ENCODE results near the gene ADGRD1. TPM values are rescaled to one million over a fixed set of nuclear protein-coding genes. Genes with fewer than 3 reads are reported as not detected.

The ADGRD1 gene
- total RNA-seq, 2 donors from 2014 or later: 2.7 TPM; not detected in 1

- H3K36me3 Mint-ChIP-seq (ENCODE audit: low read depth): no peaks in the 10 kb centered on the region
- peaks cover 6% of the 10 kb centered on the region for H3K27me3 Mint-ChIP-seq
- ATAC-seq (replicated peaks): no peak
- no peaks in the 10 kb centered on the region for H3K4me1 Mint-ChIP-seq
- H3K9me3 Mint-ChIP-seq: no peaks in the 10 kb centered on the region
- no peak overlapping the region for H3K27ac Mint-ChIP-seq
- no peak overlapping the region for H3K4me3 Mint-ChIP-seq
Measured at GRCh38 chr12:131020326-131021153, 66.8 kb downstream of the ADGRD1 start.

DNA sequence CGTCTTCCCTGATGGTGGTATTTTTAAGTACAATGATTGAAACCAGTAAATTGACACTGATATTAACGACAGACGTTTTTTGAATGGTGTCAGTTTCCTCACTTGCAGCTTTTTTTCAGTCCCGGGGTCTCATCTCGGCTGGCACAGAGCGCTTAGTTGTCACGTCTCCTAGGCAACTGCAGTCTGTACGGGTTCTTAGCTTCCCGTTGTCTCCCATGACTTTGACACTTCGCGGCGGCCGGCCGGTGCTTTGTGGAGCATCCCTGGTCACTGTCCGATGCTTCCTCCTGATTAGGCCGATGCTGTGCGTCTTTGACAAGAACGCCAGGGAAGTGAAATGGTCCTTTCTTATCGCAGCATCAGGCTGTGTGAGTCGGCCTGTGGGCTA lies 67.4 kb downstream of the ADGRD1 start:
- ATAC-seq (replicated peaks): no peak
- H3K27ac Mint-ChIP-seq: no peak overlapping the region
- no peaks in the 10 kb centered on the region for H3K4me1 Mint-ChIP-seq
- peaks cover 3% of the 10 kb centered on the region for H3K27me3 Mint-ChIP-seq
- H3K4me3 Mint-ChIP-seq: no peak overlapping the region
- no peaks in the 10 kb centered on the region for H3K36me3 Mint-ChIP-seq (ENCODE audit: low read depth)
- H3K9me3 Mint-ChIP-seq: no peaks in the 10 kb centered on the region

DNA sequence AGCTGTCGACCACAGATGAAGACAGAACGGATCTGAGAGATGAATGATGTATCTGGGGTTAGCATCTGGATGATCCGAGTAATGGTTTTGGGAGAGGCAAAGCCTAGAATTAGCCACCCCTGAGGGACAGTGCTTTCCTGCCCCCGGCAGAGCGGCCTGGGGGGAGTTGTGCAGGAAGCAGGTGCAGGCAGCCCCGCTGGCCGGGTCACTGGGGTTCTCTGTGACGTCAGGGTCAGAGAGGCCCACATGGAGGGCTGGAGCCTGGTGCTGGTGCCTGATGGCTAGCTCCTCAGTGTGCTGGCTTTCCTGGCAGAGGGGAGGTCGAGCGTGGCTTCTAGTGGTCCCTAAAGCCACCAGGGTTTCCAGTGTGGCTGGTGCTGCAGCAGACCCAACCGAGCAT lies 70.3 kb downstream of the ADGRD1 start:
- Mint-ChIP-seq H3K36me3 (ENCODE audit: low read depth) (no peaks in the 10 kb centered on the region), H3K27me3 (no peaks in the 10 kb centered on the region), H3K9me3 (no peaks in the 10 kb centered on the region), H3K4me3 (no peak overlapping the region), H3K27ac (no peak overlapping the region), H3K4me1 (no peaks in the 10 kb centered on the region)
- ATAC-seq (replicated peaks): peak; percentile 24

GRCh38 chr12:131024721-131025120 lies 71.0 kb downstream of the ADGRD1 start:
- no peaks in the 10 kb centered on the region for H3K27me3 Mint-ChIP-seq
- no peak for ATAC-seq (replicated peaks)
- no peaks in the 10 kb centered on the region for H3K4me1 Mint-ChIP-seq
- H3K36me3 Mint-ChIP-seq (ENCODE audit: low read depth): no peaks in the 10 kb centered on the region
- H3K27ac Mint-ChIP-seq: no peak overlapping the region
- H3K9me3 Mint-ChIP-seq: no peaks in the 10 kb centered on the region
- no peak overlapping the region for H3K4me3 Mint-ChIP-seq

DNA sequence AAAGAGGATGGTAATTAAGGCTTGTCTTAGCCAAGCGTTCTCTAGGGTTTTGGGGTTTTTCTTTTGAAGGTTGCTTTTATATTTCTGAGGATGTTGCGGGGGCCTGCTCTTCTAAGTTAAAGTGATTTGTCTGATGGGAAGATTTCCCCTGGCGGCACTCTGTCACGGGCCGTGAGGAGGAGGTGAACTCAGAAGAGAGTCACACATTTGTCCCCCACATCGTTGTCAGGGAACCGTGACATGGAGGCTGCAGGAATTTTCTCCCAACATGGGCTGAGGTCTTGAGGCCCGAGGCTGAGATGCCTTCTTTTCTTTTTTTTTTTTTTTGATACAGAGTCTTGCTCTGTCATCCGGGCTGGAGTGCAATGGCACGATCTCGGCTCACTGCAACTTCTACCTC lies 71.5 kb downstream of the ADGRD1 start:
- Mint-ChIP-seq H3K36me3 (ENCODE audit: low read depth) (no peaks in the 10 kb centered on the region), H3K4me1 (no peaks in the 10 kb centered on the region), H3K27me3 (no peaks in the 10 kb centered on the region), H3K9me3 (no peaks in the 10 kb centered on the region), H3K4me3 (no peak overlapping the region), H3K27ac (no peak overlapping the region)
- no peak for ATAC-seq (replicated peaks)

- ATAC-seq (replicated peaks): no peak
- no peaks in the 10 kb centered on the region for H3K4me1 Mint-ChIP-seq
- no peak overlapping the region for H3K4me3 Mint-ChIP-seq
- H3K36me3 Mint-ChIP-seq (ENCODE audit: low read depth): no peaks in the 10 kb centered on the region
- no peaks in the 10 kb centered on the region for H3K9me3 Mint-ChIP-seq
- H3K27ac Mint-ChIP-seq: no peak overlapping the region
- no peaks in the 10 kb centered on the region for H3K27me3 Mint-ChIP-seq
Measured at GRCh38 chr12:131025939-131026702, 72.4 kb downstream of the ADGRD1 start.

DNA sequence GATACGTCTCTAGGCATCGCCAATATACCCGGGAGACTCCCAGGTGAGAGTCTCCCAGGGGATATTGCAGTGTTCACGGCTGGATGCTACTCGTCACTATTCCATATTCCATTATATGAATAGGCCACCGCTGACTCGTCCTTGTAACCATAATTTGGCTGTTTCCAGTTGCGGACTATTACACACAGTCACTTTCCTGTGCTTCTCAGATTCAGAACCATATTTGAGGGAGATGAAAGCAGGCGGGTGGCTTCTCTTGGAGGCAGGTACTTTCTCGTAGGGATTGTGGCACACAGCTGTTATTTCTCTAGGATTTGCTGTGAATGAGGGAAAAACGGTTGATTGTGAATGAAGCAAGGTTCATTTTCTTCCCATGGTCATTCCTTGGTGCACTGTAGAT lies 73.0 kb downstream of the ADGRD1 start:
- Mint-ChIP-seq H3K27ac (no peak overlapping the region), H3K4me1 (no peaks in the 10 kb centered on the region), H3K36me3 (ENCODE audit: low read depth) (no peaks in the 10 kb centered on the region), H3K27me3 (no peaks in the 10 kb centered on the region), H3K4me3 (no peak overlapping the region), H3K9me3 (no peaks in the 10 kb centered on the region)
- no peak for ATAC-seq (replicated peaks)

GRCh38 chr12:131027264-131027663 lies 73.6 kb downstream of the ADGRD1 start:
- no peaks in the 10 kb centered on the region for H3K9me3 Mint-ChIP-seq
- H3K36me3 Mint-ChIP-seq (ENCODE audit: low read depth): no peaks in the 10 kb centered on the region
- no peak overlapping the region for H3K27ac Mint-ChIP-seq
- H3K27me3 Mint-ChIP-seq: no peaks in the 10 kb centered on the region
- no peak overlapping the region for H3K4me3 Mint-ChIP-seq
- no peak for ATAC-seq (replicated peaks)
- H3K4me1 Mint-ChIP-seq: no peaks in the 10 kb centered on the region

DNA sequence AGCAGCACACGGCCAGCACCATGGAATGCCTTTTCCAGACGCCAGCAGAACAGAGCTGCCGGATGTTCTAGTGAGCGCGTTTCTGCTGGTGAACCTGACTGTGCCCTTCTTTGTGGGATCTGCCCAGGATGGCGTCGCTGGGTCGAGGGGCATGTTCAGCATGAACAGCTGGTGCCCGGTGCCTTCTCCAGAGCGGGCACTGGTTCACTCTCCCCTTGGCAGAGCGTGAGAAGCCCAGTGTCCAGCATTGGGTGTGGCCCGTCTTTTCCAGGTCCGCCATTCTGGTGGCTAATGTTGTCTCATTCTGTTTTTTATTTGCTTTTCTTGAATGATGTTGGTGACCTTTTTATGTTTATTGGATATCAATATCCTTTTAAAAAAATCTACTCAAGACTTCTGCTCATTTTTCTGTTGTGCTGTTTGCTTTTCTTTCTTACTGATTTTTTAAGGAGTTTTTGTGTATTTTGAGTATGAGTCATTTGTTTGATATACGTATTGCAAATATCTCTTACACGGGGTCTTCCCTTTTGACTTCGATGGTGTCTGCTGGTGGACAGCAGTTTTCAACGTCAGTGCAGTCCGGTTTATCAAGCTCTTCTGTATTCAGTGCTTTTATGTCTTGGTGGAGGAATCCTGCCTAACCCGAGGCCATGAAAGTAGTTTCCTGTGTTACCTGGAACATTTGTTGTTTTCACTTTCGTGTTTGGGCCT lies 74.3 kb downstream of the ADGRD1 start:
- Mint-ChIP-seq H3K4me3 (no peak overlapping the region), H3K9me3 (no peaks in the 10 kb centered on the region), H3K4me1 (no peaks in the 10 kb centered on the region), H3K27ac (no peak overlapping the region), H3K36me3 (ENCODE audit: low read depth) (no peaks in the 10 kb centered on the region), H3K27me3 (no peaks in the 10 kb centered on the region)
- ATAC-seq (replicated peaks): no peak

DNA sequence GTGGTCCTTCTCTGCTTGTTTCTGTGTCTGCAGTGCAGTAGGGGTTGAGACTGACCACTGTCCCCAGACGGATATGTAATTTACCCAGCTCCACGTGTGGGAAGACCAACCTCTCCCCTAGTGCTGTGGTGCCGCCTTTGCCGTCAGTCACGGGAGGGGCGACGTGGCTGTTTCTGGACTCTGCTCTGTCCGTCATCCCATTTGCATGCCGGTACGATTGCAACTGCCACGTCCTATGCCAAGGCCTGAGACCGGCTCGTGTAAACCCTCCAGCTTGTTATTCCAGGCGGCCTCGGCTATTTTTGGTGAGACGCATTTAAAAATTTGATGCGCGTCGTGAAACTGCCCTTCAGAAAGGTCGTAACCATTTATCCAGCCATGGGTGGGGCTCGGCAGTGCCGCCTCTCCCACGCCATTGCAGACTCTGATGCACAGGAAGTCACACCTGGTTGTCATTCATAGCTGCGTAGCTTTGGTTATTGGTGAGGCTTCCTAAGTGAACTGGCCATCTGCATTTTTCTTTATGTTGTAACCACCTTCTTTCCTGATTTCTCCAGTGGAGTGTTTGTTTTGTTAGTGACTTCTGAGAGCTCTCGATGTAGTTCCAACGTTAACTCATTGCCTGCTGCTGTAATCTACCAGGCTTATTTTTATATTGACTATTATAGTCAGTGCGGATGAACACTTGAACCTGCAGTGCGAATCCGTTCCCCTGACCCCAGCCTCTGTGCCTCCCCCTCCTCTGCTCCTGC lies 75.1 kb downstream of the ADGRD1 start:
- no peak for ATAC-seq (replicated peaks)
- Mint-ChIP-seq H3K9me3 (no peaks in the 10 kb centered on the region), H3K27ac (no peak overlapping the region), H3K27me3 (no peaks in the 10 kb centered on the region), H3K4me1 (no peaks in the 10 kb centered on the region), H3K36me3 (ENCODE audit: low read depth) (no peaks in the 10 kb centered on the region), H3K4me3 (no peak overlapping the region)

DNA sequence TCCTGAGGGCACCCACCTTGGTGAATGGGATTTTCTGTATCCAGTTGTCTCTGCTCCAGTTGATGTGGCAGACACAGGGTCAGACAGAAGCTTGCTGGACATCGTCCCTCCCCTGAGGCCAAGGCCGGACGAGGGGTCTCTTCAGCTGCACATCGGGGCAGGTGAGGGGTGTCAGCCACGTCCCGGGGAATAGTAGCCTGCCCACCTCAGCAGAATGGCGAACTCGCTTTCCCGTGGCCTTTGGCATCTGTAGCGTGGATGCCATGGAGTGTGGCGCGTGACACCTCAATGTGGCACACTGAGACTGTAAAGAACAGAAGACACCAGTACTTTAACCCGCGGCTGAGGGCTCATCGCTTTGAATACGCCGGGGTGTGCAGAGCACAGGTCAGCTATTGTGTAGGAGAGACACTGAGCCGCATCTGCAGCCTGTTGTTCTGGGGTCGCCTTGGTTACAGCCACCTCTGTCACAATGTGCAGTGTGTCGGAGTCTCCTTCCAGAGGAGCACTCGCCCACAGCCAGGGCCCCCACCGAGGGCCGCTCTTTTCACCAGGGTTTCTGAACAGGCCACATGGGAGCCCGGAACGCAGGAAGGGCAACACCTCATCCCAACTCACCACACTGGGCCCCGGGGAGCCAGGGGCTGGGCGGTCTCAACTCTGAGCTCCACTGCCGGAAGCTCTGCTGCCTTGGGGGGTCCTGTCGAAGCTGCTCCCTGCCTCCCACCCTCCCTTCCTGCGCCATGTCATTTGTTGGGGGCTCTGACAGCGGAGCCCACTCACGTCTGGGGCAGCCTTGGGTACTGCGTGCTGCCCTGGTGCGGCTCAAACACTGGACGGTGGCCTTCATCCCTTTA lies 77.0 kb downstream of the ADGRD1 start:
- Mint-ChIP-seq H3K4me1 (no peaks in the 10 kb centered on the region), H3K27ac (no peak overlapping the region), H3K36me3 (ENCODE audit: low read depth) (no peaks in the 10 kb centered on the region), H3K4me3 (no peak overlapping the region), H3K27me3 (no peaks in the 10 kb centered on the region), H3K9me3 (no peaks in the 10 kb centered on the region)
- no peak for ATAC-seq (replicated peaks)

GRCh38 chr12:131032082-131032750 lies 78.5 kb downstream of the ADGRD1 start:
- Mint-ChIP-seq H3K4me3 (no peak overlapping the region), H3K9me3 (no peaks in the 10 kb centered on the region), H3K4me1 (peaks cover 10% of the 10 kb centered on the region), H3K27ac (no peak overlapping the region), H3K27me3 (no peaks in the 10 kb centered on the region), H3K36me3 (ENCODE audit: low read depth) (no peaks in the 10 kb centered on the region)
- ATAC-seq (replicated peaks): no peak

GRCh38 chr12:131033486-131033885 lies 79.8 kb downstream of the ADGRD1 start:
- Mint-ChIP-seq H3K9me3 (peaks cover 4% of the 10 kb centered on the region), H3K27me3 (no peaks in the 10 kb centered on the region), H3K4me3 (no peak overlapping the region), H3K4me1 (peaks cover 10% of the 10 kb centered on the region), H3K27ac (no peak overlapping the region), H3K36me3 (ENCODE audit: low read depth) (no peaks in the 10 kb centered on the region)
- ATAC-seq (replicated peaks): no peak

Measured in activated T-helper 17 cell treated with anti-CD3 and anti-CD28 coated beads, Interleukin-2, amount 50 U/mL, for 72 hours (primary cell).